Measurements from ENCODE around the gene ZFAND5.

GRCh38 chr9:72306761-72307160, 58.2 kb downstream of the ZFAND5 start:
- no peak for TF ChIP-seq CTCF (IDR thresholded peaks at IDR 0.05)
- TF ChIP-seq POLR2AphosphoS5 (IDR thresholded peaks at IDR 0.05), result no peak
- TF ChIP-seq POLR2A (IDR thresholded peaks at IDR 0.05), result no peak
